GM19193 (cell line): ENCODE data around the gene PXN.

ENCODE experiments used
- POLR2A ChIP-seq: IDR thresholded peaks from 4 replicates; pipeline ENCODE4 v1.6.1; 2011; ENCODE audit not compliant: insufficient read depth, insufficient read length; ENCODE audit errors: extremely low read depth

PXN gene

GRCh38 chr12:120212301-120212700, 53.2 kb downstream of the PXN start:
- TF ChIP-seq POLR2A: no peak

DNA sequence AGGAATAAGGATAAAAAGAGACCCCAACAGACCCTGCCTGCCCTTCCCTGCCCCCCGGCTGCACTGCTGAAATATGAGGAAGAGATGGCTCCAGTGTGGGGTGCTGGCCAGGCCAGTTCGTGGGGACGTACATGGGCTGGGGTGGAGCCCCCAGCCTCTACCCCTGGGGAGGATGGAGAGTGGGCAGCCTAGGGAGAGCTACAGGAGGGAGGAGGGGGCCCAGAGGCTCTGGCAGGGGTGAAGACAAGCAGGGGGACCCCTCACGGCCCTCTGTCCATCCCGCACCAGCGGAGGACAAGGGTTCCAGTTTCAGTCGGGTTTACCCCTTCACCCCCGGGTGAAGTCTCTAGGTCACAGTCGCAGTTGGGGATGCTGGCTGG, 53.6 kb downstream of the PXN start:
- no peak for TF ChIP-seq POLR2A

DNA sequence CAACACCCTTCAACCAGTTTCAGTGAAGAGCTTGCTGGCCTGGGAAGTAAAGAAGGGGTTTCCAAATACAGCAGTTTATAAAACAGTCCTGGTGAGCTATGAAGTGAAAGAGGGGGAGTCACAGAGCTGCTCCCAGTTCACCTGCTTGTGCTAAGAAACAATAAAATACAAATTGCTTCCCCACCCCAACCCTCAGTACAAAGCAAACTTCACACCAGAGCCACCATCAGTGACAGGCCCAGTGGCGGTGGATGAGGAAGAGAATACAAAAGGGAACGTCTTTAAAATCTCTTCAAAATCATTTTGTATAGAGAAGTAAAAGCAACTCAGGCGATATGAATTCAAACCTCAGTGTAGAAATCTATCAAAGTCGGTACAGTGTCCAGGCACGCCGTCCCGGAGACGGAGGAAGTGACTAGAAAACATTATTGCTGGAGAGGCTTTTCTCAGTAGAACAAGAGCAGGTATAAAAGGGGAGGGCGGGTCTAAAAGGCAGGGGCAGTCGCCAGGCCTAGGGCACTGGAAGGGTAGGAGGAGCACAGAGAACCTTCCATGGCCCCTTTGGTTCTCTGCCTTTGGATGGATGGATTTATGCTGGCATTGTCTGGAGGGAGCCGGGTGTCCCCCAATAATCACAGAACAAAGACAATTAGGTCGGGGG, 54.2 kb downstream of the PXN start:
- no peak for TF ChIP-seq POLR2A

DNA sequence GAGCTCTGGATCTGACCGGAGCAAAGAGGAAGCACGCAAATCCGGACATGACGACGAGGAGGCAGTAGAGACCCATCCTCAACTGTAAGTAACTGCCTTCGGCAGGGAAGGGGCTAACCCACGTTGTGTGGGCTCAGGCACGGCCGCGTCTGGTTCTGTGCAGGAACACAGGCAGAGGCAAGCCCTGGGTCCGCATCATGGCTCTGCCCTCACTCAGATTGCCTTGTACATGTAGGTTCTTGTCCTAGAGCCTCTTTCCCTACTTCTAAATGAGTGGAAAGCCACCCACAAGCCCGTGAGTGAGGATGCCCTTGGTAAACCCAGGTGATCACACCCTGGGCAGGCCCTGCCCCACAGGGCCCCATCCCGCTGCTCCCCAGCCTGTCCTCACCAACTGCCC, 55.7 kb downstream of the PXN start:
- no peak for TF ChIP-seq POLR2A

- no peak for TF ChIP-seq POLR2A
Measured at GRCh38 chr12:120207227-120207626, 58.3 kb downstream of the PXN start.

GRCh38 chr12:120206228-120206627, 59.3 kb downstream of the PXN start:
- TF ChIP-seq POLR2A: no peak

DNA sequence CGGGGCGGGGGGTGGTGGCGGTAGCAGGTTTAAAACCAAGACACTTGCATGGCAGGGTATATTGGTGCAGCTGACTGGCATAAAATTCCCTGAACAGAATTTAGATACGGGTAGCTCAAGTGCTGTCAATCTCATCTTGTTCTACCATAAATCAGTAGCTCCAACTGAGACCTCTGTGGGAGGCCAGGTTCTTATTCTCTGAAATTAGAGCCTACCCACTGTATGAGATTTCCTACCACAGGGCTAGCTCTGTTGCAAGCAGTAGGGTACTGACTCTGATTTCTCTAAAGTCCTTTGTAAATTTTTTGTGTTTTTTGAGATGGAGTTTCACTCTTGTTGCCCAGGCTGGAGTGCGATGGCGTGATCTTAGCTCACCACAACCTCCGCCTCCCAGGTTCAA, 61.4 kb downstream of the PXN start:
- TF ChIP-seq POLR2A: no peak

- no peak for TF ChIP-seq POLR2A
Measured at GRCh38 chr12:120200364-120200800, 65.1 kb downstream of the PXN start.

DNA sequence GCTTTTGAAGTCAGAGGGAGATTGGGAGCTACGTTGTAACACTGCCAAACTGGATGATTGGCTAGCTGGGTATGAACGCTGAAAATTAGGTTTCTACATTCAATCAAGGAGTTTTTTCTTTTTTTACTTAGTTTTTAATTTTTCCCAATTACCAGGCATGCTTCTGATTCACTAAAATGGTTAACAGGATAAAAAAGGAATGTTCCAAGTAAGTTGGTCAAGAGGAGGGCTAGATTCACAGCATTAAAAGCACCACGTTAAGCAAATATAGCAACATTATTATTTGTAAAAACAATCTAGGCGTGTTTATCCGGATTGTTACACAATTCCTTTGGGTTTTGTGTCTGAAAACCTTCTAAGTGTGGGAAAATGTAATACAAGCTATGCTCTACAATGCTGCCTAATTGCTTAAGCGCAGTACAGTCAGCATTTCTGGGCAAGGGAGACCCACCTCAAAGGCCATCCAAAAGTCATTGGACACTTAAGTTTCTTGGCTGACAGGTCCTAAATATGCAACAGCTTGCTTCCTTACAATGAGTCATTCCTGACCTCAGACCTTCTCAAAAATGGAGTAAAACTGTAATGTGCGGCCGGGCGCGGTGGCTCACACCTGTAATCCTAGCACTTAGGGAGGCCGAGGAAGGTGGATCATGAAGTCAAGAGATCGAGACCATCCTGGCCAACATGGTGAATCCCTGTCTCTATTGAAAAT, 65.8 kb downstream of the PXN start:
- no peak for TF ChIP-seq POLR2A

DNA sequence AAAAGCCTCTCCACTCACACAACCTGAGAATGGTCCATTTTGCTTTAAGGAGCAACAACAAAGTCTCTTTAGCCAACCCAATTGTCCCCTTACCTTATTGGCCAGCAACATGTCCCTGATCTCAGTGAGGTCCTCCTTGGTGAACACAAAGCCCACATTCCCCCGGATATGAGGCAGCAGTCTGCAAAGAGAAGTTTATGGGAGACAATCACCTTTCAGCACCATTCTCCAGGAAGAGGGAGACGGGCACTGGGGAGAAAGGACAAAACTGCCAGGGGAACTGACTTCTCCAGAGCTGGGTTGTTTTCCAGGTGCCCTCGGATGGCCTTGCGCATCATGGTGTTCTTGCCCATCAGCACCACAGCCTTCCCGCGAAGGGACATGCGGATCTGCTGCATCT, 66.5 kb downstream of the PXN start:
- peak; percentile 25 for TF ChIP-seq POLR2A

- no peak for TF ChIP-seq POLR2A
Measured at GRCh38 chr12:120197542-120197887, 68.0 kb downstream of the PXN start.

- peak; percentile 8 for TF ChIP-seq POLR2A
Measured at GRCh38 chr12:120196817-120197541, 68.6 kb downstream of the PXN start.

DNA sequence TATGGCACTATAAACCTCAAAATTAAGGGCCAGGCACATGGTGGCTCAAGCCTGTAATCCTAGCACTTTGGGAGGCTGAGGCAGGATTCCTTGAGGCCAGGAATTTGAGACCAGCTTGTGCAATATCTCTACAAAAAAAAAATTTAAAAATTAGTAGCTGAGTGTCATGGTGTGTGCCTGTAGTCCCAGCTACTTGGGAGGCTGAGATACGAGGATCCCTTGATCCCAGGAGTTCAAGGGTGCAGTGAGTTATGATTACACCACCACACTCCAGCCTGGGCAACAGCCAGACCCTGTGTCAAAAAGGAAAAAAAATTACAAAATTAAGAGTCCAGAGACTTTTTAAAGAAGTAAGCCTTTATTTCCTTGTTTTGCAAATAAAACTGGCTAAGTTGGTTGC, 69.2 kb downstream of the PXN start:
- TF ChIP-seq POLR2A: no peak

DNA sequence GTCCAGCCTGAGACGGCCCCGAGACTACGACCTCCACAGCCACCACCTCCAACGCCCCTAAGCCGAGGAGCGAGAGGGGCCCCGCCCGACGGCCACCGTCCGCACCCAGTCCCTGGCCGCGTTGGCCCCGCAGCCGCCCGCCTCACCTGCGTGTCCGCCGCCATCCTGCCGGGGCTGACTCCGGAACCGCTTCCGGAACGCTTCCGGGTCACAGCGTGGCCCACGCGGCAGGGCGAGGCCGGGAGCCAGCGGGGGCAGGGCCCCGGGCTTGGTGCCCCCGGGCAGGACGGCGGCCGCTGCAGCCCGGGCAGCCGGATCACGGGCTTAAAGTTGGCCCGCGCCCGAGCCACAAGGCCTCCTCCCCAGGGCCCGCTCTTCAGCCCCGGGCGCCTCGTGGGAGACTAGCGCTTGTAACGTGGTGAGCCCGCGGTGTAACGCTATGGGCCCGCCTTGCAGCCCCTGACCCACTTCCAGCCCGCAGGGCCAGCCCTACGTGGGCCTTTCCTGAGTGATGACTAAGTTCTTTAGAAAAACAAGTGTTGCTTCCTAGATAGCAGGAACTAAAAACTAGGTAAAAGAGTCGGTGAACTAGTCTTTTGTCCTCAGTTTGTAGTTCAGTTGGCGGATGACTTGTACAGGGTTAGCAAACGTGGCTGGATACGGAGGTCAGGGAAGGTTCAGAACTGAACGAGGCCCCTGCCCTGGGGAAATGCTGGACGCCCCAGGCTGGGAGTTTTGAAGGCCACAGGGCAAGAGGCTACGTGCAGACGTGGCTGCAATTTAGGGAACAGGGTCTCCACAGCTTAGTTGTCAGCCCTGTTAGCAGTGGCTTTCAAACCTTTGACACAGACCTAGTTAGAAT, 70.8 kb downstream of the PXN start, which contains the start of gene GCN1:
TSS of gene GCN1 (minus strand) at position 182 of the 862 bp plus-strand sequence. CDS start at position 164, 18 bp downstream.
- TF ChIP-seq POLR2A: peak; percentile 96

- no peak for TF ChIP-seq POLR2A
Measured at GRCh38 chr12:120194226-120194533, 71.3 kb downstream of the PXN start.
